DMS79 (cell line): ENCODE measurements around the gene DOCK2.

Experiments used
- DNase-seq: peaks from one replicate; lab custom pipeline; 2025; lab: John Stamatoyannopoulos, UW

Gene DOCK2

DNA sequence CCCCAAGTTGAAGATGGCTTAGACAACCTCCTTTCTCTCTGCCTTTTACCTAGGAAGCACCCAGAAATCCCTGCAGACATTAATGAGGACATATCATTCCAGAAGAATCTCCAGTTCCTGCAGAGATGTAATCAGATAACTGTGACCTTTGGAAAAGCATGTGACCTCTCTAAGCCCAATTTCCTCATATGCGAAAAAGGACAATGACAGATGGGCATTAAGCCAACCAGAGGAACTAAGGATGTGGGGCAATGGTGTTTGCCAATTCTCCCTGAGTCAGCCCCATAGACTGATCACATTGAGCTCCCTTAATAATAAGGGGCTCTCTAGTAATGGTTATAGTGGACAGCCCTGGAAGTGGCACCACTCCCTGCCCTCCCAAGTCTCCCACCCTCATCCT is 458.6 kb downstream of the DOCK2 start:
- no peak for DNase-seq

DNA sequence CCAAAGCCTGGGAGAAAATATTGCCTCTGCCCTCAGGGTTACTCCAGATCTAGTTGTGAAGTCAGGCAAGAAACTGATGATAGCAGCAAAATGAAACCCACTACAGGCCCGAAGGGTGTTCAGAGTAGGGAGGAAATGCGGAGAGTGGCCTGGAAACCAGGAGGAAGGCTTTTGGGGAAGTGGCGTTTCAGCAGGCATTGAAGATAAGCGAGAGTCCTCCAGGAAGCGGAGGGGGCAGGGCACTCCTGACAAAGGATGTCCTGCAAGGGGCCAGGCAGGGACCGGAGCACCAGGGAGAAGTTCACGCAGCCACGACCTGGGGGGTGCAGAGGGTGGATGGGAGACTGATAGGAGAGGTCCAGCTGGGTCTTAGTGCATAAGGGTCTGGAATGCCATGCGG is 460.9 kb downstream of the DOCK2 start:
- no peak for DNase-seq

DNA sequence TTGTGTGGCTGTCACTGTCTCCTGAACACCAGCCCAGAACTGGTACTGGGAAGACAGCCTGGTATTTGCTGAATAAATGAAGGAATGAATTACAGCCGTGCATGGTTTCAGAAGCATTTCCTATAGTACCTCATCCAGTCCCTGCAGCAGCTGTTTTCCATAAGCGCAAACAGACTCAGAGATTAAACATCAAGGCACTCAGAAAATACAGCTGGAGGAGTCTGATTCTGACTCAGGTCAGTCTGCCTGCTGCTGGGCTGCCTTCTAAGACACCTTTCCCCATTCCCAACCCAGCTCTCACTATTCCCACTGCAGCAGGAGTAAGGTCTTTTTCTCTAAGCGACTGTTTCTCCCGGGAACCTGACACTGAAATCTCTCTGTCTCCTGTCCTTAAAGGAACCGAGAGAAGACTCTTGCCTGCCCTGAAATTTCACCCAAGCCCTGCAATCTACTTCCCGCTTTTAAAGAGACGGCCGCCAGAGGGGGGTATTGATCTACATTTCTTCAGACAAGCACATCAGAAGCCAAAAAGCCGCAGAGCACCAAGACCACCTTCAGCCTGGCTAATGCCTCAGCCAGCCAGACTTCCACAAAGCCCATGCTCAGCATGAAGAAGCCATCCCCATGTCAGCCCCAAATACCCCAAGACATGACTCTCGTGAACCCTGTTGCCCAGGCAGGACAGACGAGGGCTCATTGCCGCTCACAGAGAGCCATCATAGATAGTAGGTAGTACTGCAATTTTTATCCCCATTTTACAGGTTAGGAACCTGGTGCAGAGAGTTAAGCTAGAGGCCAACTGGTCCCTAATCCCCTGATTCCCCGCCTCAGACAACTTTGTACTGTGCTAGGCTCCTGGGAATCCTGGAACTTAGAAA is 463.2 kb downstream of the DOCK2 start:
- peak; percentile 2 for DNase-seq

DNA sequence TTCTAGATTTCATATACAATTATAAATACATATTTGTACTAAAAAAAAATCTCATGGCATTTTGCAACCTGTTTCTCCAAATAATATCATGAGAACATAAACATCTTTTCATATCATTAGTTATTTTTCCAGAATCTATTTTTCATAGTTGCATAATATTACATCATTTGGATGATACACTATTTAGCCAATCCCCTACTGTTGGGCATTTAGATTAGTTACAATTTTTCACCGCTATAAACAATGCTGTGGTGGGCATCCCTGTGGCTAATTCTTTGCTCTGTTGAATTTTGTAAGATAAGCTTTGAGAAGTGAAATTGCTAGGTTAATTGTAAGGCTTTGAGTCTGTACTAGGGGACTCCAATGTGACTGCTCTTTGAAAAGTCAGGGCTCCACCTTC is 466.4 kb downstream of the DOCK2 start:
- no peak for DNase-seq

DNA sequence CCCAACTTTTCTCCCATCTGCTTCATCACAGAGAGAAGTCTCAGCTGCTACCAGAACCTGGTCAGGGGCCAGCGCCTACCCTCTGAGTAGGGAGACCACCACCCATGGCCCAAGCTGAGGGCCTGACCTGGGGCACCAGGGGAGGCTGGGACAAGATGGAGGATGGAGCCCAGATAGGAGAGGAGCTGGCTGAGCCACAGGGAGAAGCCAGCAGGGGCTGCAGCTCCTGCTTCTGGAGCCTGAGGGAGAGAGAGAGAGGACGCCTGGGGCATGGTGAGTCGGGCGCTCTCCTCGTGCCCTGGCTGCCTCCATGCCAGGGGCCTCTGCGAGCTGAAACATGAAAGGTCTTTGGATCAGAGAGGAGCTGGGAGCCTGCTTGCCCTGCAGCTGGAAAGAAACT is 467.2 kb downstream of the DOCK2 start:
- no peak for DNase-seq

DNA sequence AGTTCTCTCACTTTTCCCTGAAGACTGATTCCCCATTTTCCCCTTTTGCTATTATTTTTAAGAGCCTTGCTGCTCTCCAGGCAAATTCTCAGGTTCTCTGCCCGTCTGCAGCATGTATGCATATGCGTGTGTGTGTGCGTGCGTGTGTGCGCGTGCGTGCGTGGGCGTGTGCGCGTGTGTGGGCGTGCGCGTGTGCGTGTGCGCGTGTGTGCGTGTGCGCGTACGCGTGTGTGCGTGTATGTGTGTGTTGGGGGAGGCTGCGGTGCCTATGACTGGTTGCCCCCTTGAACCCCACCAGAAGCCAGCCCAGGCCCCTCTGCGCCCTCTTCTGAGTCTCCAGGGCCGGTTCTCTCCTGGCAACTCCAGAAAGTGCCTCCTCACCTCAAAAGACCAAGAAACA is 467.6 kb downstream of the DOCK2 start:
- DNase-seq: no peak

DNA sequence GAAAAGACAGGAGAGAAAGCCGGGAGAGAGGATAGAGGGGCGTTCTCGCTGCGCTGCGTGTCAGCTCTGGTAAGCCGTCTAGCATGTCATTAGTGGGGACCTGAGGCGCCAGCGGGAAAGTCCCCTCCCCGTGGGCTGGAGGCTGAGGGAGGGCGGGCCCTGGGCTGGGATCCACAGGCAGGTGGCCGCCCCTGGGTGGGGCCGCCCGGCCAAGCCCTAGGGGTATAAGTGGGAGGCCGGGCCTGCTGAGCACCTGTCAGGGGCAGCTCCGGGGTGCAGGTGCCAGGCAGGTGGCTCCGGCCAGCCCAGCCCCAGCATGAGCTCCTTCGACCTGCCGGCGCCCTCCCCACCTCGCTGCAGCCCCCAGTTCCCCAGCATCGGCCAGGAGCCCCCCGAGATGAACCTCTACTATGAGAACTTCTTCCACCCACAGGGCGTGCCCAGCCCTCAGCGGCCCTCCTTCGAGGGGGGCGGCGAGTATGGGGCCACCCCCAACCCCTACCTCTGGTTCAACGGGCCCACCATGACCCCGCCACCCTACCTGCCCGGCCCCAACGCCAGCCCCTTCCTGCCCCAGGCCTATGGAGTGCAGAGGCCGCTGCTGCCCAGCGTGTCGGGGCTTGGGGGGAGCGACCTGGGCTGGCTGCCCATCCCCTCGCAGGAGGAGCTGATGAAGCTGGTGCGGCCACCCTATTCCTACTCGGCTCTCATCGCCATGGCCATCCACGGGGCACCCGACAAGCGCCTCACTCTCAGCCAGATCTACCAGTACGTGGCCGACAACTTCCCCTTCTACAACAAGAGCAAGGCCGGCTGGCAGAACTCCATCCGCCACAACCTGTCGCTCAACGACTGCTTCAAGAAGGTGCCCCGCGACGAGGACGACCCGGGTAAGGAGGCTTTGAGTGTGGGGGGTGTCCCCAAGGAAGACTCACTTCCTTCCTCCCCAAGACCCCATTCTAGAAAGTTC is 468.9 kb downstream of the DOCK2 start, which contains the start of gene FOXI1:
FOXI1 (plus strand) TSS at position 256 of the 970 bp plus-strand sequence; CDS start at position 317, 61 bp downstream.
- no peak for DNase-seq

DNA sequence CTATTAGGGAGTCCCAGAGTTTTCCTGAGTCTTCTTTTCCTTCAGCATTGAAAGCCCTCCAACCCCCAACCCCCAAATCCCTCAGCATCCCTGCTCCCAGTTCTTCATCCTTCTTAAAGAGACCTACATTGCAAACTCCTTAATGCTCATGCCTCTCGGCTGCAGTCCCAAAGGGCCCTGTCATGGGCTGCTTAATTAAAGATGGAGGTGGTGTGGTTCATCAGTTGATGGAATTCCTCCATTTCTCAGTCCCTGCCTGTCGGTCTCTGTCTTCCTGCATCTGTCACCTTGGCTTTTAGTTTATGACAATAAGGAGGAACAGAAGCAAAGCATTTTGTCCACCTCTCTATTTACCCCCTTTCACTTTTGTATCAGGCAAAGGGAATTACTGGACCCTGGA is 470.6 kb downstream of the DOCK2 start:
- DNase-seq: no peak

DNA sequence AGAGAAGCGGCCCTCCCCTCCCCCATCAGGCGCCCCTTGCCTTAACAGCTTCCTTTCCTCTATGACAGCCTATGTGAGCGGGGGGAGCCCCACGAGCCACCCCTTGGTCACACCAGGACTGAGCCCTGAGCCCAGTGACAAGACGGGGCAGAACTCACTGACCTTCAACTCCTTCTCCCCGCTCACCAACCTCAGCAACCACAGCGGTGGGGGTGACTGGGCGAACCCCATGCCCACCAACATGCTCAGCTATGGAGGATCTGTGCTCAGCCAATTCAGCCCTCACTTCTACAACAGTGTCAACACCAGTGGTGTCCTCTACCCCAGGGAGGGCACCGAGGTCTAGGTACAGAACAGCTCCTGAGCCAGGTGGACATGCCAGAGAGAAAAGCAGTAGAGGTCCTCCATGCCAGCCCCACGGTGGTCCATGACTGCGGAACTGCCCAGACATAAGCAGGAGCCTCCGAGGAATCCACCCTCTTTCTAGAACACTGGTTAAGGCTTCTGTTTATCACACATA is 471.3 kb downstream of the DOCK2 start:
- DNase-seq: no peak

DNA sequence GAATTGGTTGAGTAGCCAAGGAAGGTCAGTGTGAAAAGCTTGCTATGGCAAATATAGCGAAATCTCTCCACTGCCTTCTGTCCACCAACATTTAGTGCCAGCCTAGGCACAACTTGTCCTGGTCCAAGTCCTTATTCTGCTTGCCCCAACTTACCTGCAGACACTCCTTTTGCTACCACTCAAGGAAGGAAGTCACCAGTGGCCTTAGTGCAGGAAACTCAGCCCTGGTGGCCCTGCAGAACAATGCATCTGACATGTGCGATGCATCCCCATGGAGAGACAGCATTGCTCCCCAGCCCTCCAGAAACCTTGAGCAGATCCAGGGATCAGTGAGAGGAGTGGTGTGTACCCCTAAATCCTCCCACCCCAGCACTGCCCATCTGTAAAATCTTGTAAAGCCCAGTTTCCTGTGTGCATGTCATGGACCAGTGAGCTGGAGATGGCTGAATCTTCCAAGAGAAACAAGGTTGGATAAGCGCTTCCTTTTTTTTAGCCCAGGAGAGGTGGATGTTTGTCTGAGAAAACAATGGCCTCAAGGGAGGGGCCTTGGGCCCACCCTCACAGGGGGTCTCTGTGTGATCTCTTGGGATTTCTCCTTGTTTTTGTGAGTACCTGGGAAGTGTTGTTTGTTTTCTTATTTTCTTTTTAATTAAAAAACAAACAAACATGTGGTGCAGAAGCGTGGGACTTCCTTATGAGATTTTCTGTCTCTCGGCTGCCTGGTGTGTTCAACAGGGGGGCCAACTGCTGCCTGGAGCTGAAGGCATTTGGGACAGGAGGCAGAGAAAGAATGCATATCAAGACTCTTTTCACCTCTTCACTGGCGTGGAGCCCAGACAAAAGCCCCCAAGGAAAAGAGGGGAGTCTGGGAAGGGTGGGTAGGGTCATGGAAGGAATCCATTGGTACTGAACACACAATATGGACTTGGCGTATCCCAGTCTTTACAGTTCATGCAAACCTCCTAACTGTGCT is 472.3 kb downstream of the DOCK2 start:
- DNase-seq: no peak

DNA sequence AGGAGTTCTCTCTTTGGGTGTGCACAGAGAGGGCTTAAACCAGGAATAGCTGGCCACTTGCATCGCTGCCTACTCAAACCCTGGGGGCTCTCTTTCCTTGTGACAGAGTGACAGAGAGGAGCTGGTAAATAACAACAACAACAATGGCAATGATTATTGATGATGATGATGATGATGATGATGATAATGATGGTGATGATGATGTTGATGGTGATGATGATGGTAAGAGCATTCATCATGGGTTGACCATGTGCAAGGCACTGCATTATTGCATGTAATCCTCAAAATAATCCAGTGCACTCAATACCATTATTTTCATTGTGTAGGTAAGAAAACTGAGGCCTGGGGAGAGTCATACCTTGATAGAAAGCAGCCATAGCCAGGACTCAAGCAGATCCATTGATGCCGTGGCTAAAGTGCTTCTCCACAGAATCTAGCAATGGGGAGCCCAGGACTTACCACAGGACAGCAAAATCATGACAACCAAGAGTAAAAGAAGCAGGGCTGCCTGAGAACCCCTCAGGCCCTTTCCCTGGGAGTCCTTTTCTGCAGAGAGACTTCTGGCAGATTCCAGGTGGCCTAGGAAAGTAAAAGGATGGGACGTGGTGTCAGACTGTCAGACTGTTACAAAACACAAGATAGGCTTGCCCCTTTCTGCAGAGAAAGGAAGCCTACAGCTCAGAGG is 473.5 kb downstream of the DOCK2 start:
- no peak for DNase-seq

DNA sequence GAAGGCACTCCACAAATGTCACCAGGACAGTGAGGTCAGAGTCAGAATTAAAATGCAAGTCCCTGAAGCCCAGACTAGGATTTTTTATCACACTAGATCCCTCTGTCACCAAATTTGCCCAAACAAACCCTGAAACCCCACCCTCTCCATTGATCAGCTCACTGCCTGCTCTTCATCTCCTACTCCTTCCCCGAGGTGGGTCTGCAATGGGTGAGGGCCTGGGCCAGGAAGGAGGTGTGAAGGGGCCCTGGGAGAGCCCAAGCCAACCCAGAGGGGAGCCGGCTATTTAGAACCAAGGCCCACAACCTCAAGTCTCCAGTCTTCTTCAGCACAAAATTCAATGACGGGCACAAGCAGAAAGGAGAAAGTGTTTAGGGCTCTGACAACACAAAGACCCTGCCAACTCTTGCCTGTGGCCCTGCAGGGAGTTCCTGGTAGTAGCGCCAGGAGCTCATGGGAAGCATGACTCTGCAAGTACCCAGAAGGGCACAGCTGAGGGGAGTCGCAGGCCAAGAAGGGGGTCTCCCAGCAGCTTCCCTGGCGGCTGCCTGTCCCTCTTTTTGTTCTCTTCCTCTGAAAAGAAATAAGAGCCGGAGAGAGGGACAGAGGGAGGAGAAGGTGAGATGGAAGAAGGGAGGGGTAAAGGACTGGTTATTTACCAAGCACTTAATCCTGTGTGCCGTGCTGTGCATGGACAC is 474.2 kb downstream of the DOCK2 start:
- DNase-seq: no peak

DNA sequence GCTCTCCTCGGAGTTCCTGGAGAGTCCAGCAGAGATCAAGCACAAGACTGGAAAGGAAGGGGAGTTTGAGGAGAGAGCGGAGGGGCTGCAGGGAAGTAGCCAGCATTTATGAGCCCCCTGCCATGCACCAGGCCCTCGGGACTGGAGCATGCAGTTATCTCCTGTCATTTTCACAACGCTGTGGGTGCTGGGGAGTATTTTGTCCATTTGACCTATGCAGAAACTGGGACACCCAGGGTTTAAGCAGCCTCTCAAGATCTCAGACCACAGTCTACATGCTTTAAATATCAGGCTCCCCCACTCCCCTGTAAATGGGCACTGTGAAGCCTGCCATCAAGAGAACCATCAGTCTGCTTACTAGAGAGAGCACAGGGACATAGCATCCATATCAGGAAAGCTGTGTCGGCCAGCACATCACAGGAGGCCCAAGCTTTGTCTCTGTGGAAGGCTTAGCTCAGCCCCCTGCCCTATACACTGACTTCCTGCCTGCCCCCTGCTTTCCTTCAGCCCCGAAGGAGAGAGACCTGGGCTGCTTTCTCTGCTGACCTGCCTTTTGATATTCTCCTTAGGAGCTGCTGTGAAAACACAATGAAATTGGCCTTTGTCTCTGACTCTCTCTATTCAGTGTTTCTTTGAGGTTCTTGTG is 475.9 kb downstream of the DOCK2 start:
- no peak for DNase-seq

DNA sequence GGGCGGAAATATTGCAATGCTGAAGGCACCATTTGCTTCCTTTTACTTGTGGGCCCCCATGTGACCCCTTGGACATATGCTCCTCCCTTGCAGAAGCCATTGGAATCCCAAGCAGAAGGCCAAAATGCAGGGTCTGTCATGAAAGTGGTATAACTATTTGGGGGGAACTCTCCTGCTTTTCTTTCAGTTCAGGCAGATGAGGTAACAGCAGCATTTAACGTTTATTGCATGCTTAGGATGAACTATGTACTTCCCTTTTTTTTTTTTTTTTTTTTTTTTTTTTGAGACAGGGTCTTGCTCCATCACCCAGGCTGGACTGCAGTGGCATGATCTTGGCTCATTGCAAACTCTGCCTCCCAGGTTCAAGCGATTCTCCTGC is 476.4 kb downstream of the DOCK2 start:
- no peak for DNase-seq

DNA sequence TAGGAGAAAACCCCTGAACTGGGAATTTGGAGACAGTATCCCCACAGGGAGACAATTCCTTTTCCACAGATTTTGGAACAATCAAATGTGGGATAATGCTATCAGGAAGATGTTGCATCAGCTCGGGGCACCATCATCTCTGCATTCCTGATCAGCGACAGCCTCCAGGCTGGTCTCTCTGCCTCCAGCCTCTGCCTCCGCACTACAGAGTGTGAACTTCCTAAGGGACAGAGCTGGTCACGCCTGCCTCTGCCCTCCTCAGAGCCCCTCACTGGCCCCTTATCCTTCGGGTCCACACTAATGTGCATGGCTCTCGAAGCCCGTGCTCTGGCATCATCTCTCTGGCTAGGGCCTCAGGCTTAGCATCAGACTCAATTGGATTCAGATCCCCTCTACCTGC is 477.2 kb downstream of the DOCK2 start:
- no peak for DNase-seq

DNA sequence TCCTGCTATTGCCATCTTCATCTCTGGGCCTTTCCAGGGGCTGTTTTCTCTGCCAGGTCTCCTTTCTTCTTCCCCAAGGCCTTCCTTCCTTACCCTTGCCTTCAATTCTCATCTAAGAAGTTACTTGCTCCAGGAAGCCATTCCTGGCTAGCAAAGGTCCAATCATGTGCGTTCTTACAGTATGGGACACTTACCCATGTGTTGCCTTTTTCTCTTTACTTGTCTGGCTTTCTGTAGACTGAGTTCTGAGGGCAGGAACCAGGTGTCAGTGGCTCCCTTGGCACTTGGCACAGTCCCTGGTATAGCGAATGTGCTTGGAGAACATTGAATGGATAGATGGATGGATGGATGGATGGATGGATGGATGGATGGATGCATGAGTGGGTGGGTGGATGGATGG is 478.9 kb downstream of the DOCK2 start:
- no peak for DNase-seq

DNA sequence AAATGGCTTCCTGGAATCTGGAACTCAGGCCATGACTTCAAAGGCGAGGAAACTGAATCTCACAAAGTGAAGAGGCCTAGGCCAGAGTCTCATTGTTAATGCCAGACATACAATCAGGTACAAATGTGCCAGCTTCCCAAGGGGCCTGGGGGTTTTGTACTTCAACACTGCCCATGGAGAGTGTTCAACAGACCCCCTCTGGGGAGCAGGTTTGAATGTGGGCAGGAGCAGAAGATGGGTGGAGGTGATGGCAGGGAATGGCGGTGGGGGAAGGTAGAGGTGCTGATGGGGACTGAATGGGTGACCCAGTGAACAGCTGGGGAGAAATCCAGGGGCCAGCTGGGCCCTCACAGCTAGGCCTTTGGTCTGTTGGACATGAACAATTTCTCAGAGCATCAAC is 480.7 kb downstream of the DOCK2 start:
- DNase-seq: no peak

DNA sequence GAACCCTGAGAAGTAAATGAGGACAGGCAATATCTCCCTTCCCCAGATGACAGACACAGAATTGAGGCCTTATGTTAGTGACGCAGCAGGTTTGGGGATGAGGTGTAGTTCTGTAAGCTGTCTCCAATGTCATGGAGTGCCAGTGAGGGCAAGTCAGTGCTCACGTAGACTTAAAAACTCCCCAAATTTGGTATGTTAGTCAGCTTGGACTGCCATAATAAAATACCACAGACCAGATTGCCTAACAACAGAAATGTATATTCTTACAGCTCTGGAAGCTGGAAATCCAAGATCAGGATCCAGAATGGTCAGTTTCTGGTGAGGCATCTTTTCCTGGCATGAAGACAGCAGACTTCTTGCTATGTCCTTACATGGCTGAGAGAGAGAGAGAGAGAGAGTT is 483.5 kb downstream of the DOCK2 start:
- no peak for DNase-seq

DNA sequence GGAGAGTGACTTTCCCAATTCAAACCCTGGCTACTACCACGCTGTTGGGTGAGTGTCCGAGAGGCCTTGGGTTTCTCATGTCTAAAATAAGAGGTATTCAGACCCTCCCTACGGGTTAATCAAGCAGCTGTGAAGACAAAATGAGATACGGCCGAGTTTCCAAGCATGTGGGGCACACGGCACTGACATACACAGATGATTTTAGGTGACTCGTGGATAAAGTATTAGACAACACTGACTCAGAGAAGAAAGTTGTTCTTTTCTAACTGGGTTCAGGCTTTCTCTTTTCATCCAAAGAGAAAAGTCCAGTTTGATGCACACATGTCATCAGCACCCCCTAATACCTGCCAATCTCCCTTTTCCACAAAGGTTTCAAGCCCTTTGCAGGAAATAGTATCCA is 484.2 kb downstream of the DOCK2 start:
- no peak for DNase-seq

DNA sequence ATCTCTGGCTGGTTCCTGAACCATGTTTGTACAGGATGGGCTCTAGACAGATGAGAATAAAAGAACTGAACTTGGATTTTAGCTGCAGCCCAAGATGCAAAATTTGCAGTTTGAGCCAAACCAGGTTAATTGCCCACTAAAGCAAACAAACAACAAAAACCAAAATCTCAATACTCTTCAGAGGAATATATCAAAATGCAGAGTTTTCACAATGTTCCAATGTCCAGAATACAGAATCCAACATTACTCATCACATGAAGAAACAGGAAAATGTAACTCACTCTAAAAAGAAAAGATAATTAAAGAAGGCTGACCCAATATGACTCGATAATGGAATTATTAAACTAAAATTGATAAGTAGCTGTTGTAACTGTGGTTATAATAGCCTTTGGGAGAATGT is 489.0 kb downstream of the DOCK2 start:
- DNase-seq: no peak
